OCI-LY3 (cell line): ENCODE results near the gene MGST2.

Experiments
- CTCF ChIP-seq: fragments of 200-600, 300-600 bp; sonication (generic); IDR thresholded peaks from 2 replicates; pipeline ENCODE4 v1.5.1; 2014; ENCODE audit warnings: antibody characterized with exemption, low read length, low read depth
- EZH2phosphoT487 ChIP-seq: fragments of 200-600 bp; shearing (Covaris generic); IDR thresholded peaks from 2 replicates; pipeline ENCODE4 v1.6.1; 2018; ENCODE audit warnings: antibody characterized with exemption, mixed run types, low read depth

GRCh38 chr4:139641218-139641617, 24.4 kb upstream of the MGST2 start:
- TF ChIP-seq CTCF, result no peak
- TF ChIP-seq EZH2phosphoT487, result no peak
